HUES64 (cell line): Measurements from ENCODE around the gene LMO3.

Experiments
- H3K27ac ChIP-seq: 2 replicates; pipeline ENCODE4 v1.7.0; 2013; ENCODE audit warnings: low read depth, low read length, inconsistent platforms
- H3K27me3 ChIP-seq: 2 replicates; pipeline ENCODE4 v1.6.1; 2013; ENCODE audit warnings: mild to moderate bottlenecking, low read length; ENCODE audit not compliant: insufficient read depth
- H3K36me3 ChIP-seq: 2 replicates; pipeline ENCODE4 v1.6.1; 2013; ENCODE audit warnings: mild to moderate bottlenecking, low read length; ENCODE audit not compliant: insufficient read depth
- H3K4me1 ChIP-seq: 2 replicates; pipeline ENCODE4 v1.6.1; 2013; ENCODE audit warnings: mild to moderate bottlenecking, low read length, moderate library complexity; ENCODE audit not compliant: insufficient read depth
- H3K4me3 ChIP-seq: 2 replicates; pipeline ENCODE4 v1.5.1; 2013; ENCODE audit warnings: mild to moderate bottlenecking, low read length, moderate library complexity
- H3K9ac ChIP-seq: 2 replicates; pipeline ENCODE4 v1.6.1; 2013; ENCODE audit warnings: mild to moderate bottlenecking, low read depth, low read length
- H3K9me3 ChIP-seq: 2 replicates; pipeline ENCODE4 v1.6.1; 2013; ENCODE audit warnings: low read depth, low read length; ENCODE audit not compliant: insufficient read depth
- WGBS: fragments of 150-250, 120-280 bp; methylation state at CpG from one replicate; pipeline ENCODE4 v1.1.7; 2013; ENCODE audit warnings: missing lambda C conversion rate; 5-methylcytosine and 5-hydroxymethylcytosine counted together

Gene LMO3

GRCh38 chr12:16608946-16609539, 3.1 kb upstream of the LMO3 start:
- H3K36me3 ChIP-seq, result no peaks in the 10 kb centered on the region
- 68% methylated on average over 5 of the region's 9 CpGs for WGBS
- H3K27ac ChIP-seq, result no peak overlapping the region
- no peaks in the 10 kb centered on the region for H3K9me3 ChIP-seq
- H3K4me3 ChIP-seq, result peak overlapping the region; percentile 29
- peaks cover 63% of the 10 kb centered on the region for H3K27me3 ChIP-seq
- peaks cover 65% of the 10 kb centered on the region for H3K4me1 ChIP-seq
- no peak overlapping the region for H3K9ac ChIP-seq

- H3K27ac ChIP-seq, result no peak overlapping the region
- 66% methylated on average over 10 of the region's 11 CpGs for WGBS
- no peak overlapping the region for H3K4me3 ChIP-seq
- no peaks in the 10 kb centered on the region for H3K36me3 ChIP-seq
- H3K27me3 ChIP-seq, result peaks cover 71% of the 10 kb centered on the region
- H3K9ac ChIP-seq, result no peak overlapping the region
- peaks cover 72% of the 10 kb centered on the region for H3K4me1 ChIP-seq
- no peaks in the 10 kb centered on the region for H3K9me3 ChIP-seq
Measured at GRCh38 chr12:16607906-16608775, 2.2 kb upstream of the LMO3 start.

DNA sequence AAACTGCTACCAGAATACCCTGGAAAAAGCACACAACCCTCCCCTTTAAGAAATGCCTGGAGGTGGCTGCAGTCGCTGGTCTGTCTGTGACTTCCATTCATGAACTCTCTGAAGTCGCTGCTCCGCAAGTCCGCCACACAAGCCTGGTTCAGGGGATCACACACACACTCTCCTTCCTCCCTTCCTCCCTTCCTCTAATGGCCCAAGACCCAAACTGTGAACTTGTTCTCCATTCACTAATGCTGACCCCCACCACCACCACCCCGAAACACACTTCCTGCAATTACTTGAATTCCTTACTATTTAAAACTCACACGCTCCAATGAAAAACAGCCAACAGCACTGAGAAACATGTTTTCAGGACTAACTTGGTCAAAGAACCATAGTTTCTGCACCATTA, 1.0 kb upstream of the LMO3 start:
- H3K9me3 ChIP-seq, result no peaks in the 10 kb centered on the region
- WGBS, result 9% methylated on average over 6 of the region's 6 CpGs
- peaks cover 70% of the 10 kb centered on the region for H3K4me1 ChIP-seq
- peaks cover 72% of the 10 kb centered on the region for H3K27me3 ChIP-seq
- H3K4me3 ChIP-seq, result peak overlapping the region; percentile 69
- no peaks in the 10 kb centered on the region for H3K36me3 ChIP-seq
- no peak overlapping the region for H3K27ac ChIP-seq
- H3K9ac ChIP-seq, result peak overlapping the region; percentile 15; the same call in 1 of the 2 replicates

DNA sequence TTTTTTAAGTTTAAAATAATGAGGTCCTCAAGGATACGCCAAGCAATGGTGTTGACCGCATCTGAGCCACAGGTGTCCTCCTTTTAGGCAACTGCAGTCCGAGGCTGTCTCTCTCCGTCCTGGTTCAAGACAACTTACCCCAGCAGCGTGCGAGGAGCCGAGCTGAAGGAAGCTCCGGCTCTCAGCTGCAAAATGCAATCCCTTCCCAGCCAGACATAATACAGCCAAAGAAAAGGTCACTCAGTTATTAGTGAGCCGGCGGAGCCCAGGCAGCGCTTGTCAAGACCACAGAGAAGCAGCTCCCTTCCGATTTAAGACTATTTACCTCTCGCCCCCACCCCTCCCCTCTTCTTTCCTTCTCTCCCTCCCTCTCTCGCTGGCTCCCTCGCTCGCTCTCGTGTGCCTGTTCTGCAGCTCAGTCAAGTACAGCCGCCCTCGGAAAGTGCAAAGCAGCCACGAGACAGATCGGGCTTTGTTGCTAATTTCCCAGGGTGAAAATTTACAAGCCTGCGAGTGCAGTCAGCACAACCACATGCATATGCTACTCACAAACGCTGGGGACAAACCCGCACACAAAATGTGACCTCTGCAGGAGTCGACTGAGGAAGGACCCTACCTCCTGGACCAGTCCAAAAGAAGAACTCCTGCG, 363 bp upstream of the LMO3 start:
- no peaks in the 10 kb centered on the region for H3K9me3 ChIP-seq
- peaks cover 63% of the 10 kb centered on the region for H3K4me1 ChIP-seq
- H3K4me3 ChIP-seq, result peak overlapping the region; percentile 69
- H3K27me3 ChIP-seq, result peaks cover 72% of the 10 kb centered on the region
- no peak overlapping the region for H3K27ac ChIP-seq
- H3K36me3 ChIP-seq, result no peaks in the 10 kb centered on the region
- H3K9ac ChIP-seq, result peak overlapping the region; percentile 15; the same call in 1 of the 2 replicates
- WGBS, result under 1% methylated on average over 26 of the region's 26 CpGs

DNA sequence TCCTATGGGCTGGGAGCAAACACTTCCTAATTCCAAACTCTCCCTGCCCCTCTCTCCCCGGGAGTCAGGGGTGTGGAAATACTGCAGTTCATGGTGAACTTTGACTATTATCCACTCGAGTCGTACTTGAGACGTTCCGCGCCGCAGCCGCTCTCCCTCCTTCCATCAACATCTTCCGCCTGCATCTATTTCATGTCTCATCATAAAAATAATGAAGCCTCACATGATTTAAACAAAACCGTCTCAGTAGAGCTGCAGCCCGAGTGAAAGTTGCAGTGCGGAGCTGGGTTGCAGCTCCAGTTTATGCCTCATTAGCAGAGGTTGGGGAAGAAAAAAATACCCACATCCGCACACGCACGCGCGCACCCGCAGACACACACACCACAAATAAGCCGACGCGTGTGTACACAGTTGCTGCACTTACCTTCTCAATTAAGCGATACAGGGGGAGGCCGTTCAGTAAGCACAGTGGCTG, 283 bp downstream of the LMO3 start:
- no peaks in the 10 kb centered on the region for H3K36me3 ChIP-seq
- peaks cover 72% of the 10 kb centered on the region for H3K27me3 ChIP-seq
- peak overlapping the region; percentile 15; the same call in 1 of the 2 replicates for H3K9ac ChIP-seq
- under 1% methylated on average over 23 of the region's 23 CpGs for WGBS
- H3K9me3 ChIP-seq, result no peaks in the 10 kb centered on the region
- H3K4me1 ChIP-seq, result peaks cover 56% of the 10 kb centered on the region
- H3K4me3 ChIP-seq, result peak overlapping the region; percentile 69
- no peak overlapping the region for H3K27ac ChIP-seq

- peaks cover 50% of the 10 kb centered on the region for H3K4me1 ChIP-seq
- H3K9ac ChIP-seq, result peak overlapping the region; percentile 22; the same call in 1 of the 2 replicates
- H3K27ac ChIP-seq, result no peak overlapping the region
- H3K36me3 ChIP-seq, result no peaks in the 10 kb centered on the region
- 8% methylated on average over 22 of the region's 22 CpGs for WGBS
- peaks cover 66% of the 10 kb centered on the region for H3K27me3 ChIP-seq
- H3K4me3 ChIP-seq, result peak overlapping the region; percentile 69
- no peaks in the 10 kb centered on the region for H3K9me3 ChIP-seq
Measured at GRCh38 chr12:16604596-16605252, 1.2 kb downstream of the LMO3 start.

DNA sequence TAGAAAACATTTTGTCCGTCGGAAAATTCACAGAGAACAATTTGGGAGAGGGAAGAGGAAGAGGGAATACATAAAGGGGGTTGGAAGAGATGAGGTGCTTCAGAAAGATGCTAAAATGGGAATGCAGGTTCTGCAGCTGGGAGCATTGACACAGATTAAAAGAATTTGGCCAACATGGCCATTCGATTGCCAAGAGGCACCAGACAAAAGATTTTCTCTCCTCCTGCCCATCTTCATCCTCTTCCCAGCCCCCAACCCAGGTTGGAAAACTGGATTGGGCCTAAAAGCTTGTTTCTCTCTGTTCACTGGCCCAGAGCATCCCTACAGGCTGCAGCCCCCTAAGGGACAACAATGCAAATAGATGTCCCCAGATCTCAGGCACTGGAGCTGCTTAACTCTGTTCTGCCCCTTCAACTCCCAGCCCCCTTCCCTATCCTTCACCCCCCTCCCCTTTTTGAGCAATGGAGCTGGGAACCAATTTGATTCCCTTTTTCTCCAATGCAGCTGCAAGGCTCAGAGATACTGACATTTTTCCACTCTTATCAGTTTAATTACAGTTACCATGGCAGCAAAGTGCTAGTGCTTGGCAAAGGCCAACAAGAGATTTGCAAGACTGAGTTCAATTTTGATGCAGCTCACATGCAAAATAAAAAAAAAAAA, 1.9 kb downstream of the LMO3 start:
- WGBS, result 85% methylated on average over 3 of the region's 3 CpGs
- Histone ChIP-seq H3K9me3 (no peaks in the 10 kb centered on the region), H3K9ac (peak overlapping the region; percentile 22; the same call in 1 of the 2 replicates), H3K4me1 (peaks cover 43% of the 10 kb centered on the region), H3K27me3 (peaks cover 60% of the 10 kb centered on the region), H3K4me3 (peak overlapping the region; percentile 69), H3K27ac (no peak overlapping the region), H3K36me3 (no peaks in the 10 kb centered on the region)

DNA sequence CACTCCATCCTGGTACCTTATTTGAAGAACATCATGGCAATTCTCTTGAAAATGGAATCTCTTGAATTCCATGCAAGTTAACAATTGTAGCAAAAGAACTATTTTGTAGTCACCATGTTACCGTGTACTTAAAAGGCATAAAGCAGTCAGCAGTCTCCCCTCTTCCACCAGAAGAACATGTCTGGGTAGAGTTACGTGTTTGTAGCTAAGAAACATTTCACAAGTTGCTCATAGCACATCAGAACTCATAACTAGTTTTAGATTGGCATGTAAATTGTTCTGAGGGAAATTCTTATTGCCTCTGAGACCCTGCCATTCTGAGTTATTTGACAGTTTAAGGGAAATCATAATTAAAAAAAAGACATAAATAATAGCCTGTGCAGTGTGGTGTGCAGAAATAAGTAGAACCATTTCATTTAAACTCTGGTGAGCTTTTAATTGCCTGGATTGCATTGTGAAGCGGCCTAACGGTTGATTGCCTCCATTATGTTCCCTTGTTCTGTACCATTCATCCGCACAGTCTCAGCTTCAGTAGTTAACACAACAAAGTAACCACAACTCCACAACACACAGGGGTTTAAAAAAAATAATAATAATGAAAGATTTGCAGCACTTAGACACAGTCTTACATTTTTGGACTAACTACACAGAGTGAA, 2.6 kb downstream of the LMO3 start:
- H3K4me1 ChIP-seq, result peaks cover 43% of the 10 kb centered on the region
- H3K27me3 ChIP-seq, result peaks cover 53% of the 10 kb centered on the region
- no peak overlapping the region for H3K27ac ChIP-seq
- no peaks in the 10 kb centered on the region for H3K36me3 ChIP-seq
- WGBS, result 86% methylated on average over 5 of the region's 5 CpGs
- no peaks in the 10 kb centered on the region for H3K9me3 ChIP-seq
- H3K9ac ChIP-seq, result no peak overlapping the region
- peak overlapping the region; percentile 69; the same call in 1 of the 2 replicates for H3K4me3 ChIP-seq

- WGBS, result 81% methylated on average over 2 of the region's 2 CpGs
- H3K36me3 ChIP-seq, result no peaks in the 10 kb centered on the region
- peaks cover 43% of the 10 kb centered on the region for H3K27me3 ChIP-seq
- H3K9me3 ChIP-seq, result no peaks in the 10 kb centered on the region
- no peak overlapping the region for H3K9ac ChIP-seq
- no peak overlapping the region for H3K4me3 ChIP-seq
- peaks cover 43% of the 10 kb centered on the region for H3K4me1 ChIP-seq
- no peak overlapping the region for H3K27ac ChIP-seq
Measured at GRCh38 chr12:16602412-16602811, 3.5 kb downstream of the LMO3 start.

DNA sequence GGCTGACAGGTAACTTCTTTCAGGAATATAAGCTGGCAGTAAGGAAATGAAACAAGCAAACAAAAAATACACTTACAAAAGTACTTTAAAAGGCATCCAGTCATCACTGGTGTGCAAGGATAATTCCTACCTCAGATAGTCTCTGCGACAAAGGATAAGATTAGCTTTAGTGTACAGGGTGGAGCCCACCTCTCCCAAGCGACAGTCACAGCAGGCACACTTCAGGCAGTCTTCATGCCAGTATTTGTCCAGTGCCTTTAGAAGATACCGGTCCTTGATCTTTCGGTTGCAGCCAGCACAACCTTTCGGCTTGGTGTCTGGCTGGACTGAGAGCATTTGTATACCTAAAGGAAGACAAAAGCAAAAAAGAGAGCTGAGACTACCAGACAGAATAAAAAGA, 5.4 kb downstream of the LMO3 start:
- 94% methylated on average over 5 of the region's 5 CpGs for WGBS
- H3K4me3 ChIP-seq, result no peak overlapping the region
- no peaks in the 10 kb centered on the region for H3K9me3 ChIP-seq
- no peak overlapping the region for H3K27ac ChIP-seq
- peaks cover 39% of the 10 kb centered on the region for H3K4me1 ChIP-seq
- no peak overlapping the region for H3K9ac ChIP-seq
- H3K27me3 ChIP-seq, result peaks cover 24% of the 10 kb centered on the region
- no peaks in the 10 kb centered on the region for H3K36me3 ChIP-seq
